Heart left ventricle (tissue), 13 donors: ENCODE data around the gene PIK3C2G.

Source experiments
- CTCF ChIP-seq, 12 donors: fragments of 200-600 bp; sonication (generic) in 4 of 12; IDR thresholded peaks; one replicate each; pipeline versions ENCODE4 v1.5.0 to v1.8.0; 2018 to 2022; ENCODE audit warnings: antibody characterized with exemption in 12 of 12, mild to moderate bottlenecking in 5 of 12
- POLR2A ChIP-seq, 2 donors: fragments of 450-650 bp; IDR thresholded peaks; one replicate each; pipeline ENCODE4 v1.6.1; 2017; ENCODE audit warnings: antibody characterized with exemption in 2 of 2, mild to moderate bottlenecking in 2 of 2, moderate library complexity in 2 of 2
- donor health status: ischemic (EF 13 %, LVEDD 7.1; RV severe dilation, severe dysfunction).
- donor health status: DM: no; HTN: yes; CAD: no.
- donor health status: DM: no; HTN: no; CAD: no.
- donor health status: ischemic (EF 25% LVEDD 6.9; RV normal size, moderate dysfunction).
- donor health status: ischemic (EF 25% LVEDD 5.7; RV mildly dilated, moderate dysfunction).
- donor health status: ischemic (EF 35%, LVEDD 5.7; RV mildly dilated, moderate dysfunction).
- donor health status: nonischemic (EF 11% LVEDD 7.7; RV severe dilation, severe dysfunction).
- donor health status: DM: yes; HTN: yes; CAD: no.
- donor health status: PGD.
- donor health status: ischemic (EF 29% LVEDD 5.4; RV normal size, mild dysfunction).
- donor health status: nonischemic (EF 23%, LVEDD 6.1; RV moderate dilation, normal function).

DNA sequence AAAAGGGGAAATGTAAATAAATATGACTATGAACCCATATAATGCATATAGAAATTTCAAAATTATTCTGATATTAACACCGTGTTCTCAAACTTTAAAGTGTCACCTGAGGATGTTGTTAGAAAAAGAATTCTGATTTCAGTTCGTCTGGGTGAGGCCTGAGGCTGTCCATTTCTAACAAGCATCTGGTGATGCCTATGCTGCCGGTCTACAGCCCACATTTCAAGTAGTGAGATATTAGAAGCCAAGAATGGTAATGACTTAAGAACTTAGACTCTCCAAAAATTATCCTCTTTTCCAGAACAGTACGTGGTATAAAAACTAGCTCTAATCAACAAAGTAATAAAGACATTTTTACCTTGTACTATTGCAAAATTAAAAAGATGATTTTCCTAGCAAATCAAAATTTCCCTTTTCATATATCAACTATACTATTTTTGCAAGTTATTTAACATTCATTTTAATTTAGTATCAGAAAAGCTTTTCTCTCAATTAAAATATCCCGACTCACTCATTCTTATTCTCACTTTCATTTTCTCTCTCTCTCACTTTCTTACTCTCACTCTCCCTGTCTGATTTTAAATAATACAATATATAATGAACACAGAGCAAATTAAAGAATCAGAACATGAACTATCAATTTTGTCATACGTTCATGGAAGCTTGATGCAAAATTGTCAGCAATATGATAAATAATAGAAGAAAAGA lies 35.0 kb downstream of the PIK3C2G start:
- TF ChIP-seq CTCF (IDR thresholded peaks at IDR 0.05) (no peak), POLR2A (IDR thresholded peaks at IDR 0.05) (no peak)
